ENCODE measurements around the gene CMC1.
"Not testable (repeated sequence)": the region's sequence is repeated elsewhere in the genome, so short reads cannot be mapped to it uniquely, and the experiment has no call there.

The CMC1 gene

DNA sequence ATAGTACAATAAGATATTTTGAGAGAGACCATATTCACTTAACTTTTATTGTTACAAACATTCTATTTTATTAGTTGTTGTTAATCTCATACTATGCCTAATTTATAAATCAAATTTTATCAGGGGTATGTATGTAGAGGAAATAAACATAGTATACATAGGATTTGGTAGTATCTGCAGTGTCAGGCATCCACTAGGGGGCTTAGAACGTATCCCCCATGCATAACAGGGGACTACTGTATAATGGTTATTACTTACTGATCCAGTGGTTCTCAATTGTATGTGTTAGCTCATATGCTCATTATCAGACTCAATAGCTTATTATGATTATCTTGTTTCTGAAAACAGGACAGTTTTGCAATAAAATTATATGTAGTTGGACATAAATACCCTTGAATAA, 27.6 kb downstream of the CMC1 start:
- Mint-ChIP-seq H3K27ac (no peak overlapping the region), H3K4me3 (no peak overlapping the region), H3K27me3 (no peaks in the 10 kb centered on the region), H3K9me3 (peaks cover 15% of the 10 kb centered on the region), H3K36me3 (ENCODE audit: low read depth) (peaks cover 79% of the 10 kb centered on the region), H3K4me1 (ENCODE audit: low read depth) (peaks cover 9% of the 10 kb centered on the region)

- not testable (repeated sequence) for H3K4me3 Mint-ChIP-seq; H3K4me1 Mint-ChIP-seq (ENCODE audit: low read depth); H3K27ac Mint-ChIP-seq; H3K27me3 Mint-ChIP-seq
- Mint-ChIP-seq H3K36me3 (ENCODE audit: low read depth) (peaks cover 79% of the 10 kb centered on the region), H3K9me3 (peaks cover 15% of the 10 kb centered on the region)
Measured at GRCh38 chr3:28269884-28270283, 28.5 kb downstream of the CMC1 start.

DNA sequence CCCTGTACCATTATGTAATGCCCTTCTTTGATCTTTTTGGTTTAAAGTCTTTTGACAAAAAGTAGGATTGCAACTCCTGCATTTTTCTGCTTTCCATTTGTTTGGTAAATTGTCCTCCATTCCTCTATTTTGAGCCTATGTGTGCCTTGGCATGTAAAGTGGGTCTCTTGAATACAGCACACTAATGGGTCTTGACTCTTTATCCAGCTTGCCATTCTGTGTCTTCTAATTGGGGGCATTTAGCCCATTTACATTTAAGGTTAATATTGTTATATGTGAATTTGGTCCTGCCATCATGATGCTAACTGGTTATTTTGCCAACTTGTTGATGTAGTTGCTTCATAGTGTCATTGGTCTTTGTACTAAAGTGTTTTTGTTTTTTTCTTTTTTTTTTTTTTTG, 32.4 kb downstream of the CMC1 start:
- Mint-ChIP-seq H3K27ac (no peak overlapping the region), H3K36me3 (ENCODE audit: low read depth) (peaks cover 73% of the 10 kb centered on the region), H3K4me3 (no peak overlapping the region), H3K27me3 (no peaks in the 10 kb centered on the region), H3K4me1 (ENCODE audit: low read depth) (peaks cover 15% of the 10 kb centered on the region), H3K9me3 (peaks cover 15% of the 10 kb centered on the region)

- Mint-ChIP-seq H3K27me3 (no peaks in the 10 kb centered on the region), H3K4me3 (no peak overlapping the region), H3K4me1 (ENCODE audit: low read depth) (peaks cover 6% of the 10 kb centered on the region), H3K9me3 (peaks cover under 1% of the 10 kb centered on the region), H3K36me3 (ENCODE audit: low read depth) (peaks cover 25% of the 10 kb centered on the region), H3K27ac (no peak overlapping the region)
Measured at GRCh38 chr3:28278918-28279317, 37.5 kb downstream of the CMC1 start.

DNA sequence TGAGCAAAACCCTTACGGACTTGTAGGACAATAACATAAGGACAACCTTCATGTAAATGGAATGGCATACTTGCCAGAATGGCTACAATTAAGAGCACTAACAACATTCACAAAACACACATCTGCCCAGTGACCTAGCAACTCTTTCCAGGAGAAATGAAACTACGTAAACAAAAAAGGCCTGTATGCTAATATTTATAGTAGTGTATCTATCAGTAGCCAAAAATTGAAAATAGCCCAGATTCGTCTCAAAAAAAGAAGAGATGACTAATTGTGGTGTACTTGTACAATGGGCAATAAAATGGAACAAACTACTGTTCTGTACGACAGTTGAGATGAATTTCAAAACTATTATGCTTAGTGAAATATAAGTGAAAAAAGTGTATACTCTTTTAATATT, 38.4 kb downstream of the CMC1 start:
- Mint-ChIP-seq H3K4me3 (no peak overlapping the region), H3K4me1 (ENCODE audit: low read depth) (peaks cover 6% of the 10 kb centered on the region), H3K27me3 (no peaks in the 10 kb centered on the region)

DNA sequence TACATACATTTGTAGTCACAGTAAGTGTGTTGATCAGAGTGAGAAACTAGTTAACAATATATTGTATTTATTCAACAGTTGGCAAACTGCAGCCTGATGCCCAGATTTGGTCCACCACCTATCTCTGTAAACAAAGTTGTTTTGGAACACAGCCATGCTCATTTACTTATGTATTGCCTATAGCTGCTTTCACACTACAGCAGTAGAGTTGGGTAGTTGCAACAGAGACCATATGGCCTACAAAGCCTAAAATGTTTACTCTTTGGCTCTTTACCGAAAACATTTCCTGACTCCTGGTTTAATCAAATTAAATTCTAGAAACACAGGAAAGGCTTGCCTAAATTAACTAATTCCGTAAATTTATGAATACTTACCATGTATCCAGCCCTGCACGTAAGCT, 39.4 kb downstream of the CMC1 start:
- Mint-ChIP-seq H3K27me3 (no peaks in the 10 kb centered on the region), H3K27ac (no peak overlapping the region), H3K9me3 (no peaks in the 10 kb centered on the region), H3K4me1 (ENCODE audit: low read depth) (peaks cover 6% of the 10 kb centered on the region), H3K36me3 (ENCODE audit: low read depth) (peaks cover 10% of the 10 kb centered on the region), H3K4me3 (no peak overlapping the region)

More for the DNA sequence above, 38.4 kb downstream of the CMC1 start:
- peaks cover 17% of the 10 kb centered on the region for H3K36me3 Mint-ChIP-seq (ENCODE audit: low read depth)
- no peaks in the 10 kb centered on the region for H3K9me3 Mint-ChIP-seq
- H3K27ac Mint-ChIP-seq: no peak overlapping the region

DNA sequence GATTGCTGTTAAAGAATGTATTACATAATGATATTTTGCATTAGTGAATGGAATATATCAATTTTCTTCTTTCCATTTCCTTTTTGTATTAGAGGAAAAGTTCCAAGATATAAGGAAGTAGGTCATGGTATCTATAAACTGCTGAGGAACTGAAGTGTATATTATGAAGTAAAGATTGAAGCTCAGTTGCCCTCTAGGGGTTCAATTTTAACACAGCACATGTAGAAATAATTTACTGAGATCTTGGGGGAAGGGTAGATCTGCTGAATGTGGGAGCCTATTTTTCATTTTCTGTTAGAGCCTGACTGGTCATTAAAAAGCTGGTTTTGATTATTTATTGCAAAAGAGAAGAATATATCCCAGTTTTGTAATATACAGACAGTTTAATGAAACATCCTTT, 45.2 kb downstream of the CMC1 start:
- Mint-ChIP-seq H3K36me3 (ENCODE audit: low read depth) (peaks cover 10% of the 10 kb centered on the region), H3K27ac (no peak overlapping the region), H3K4me1 (ENCODE audit: low read depth) (peaks cover 19% of the 10 kb centered on the region), H3K4me3 (no peak overlapping the region), H3K9me3 (no peaks in the 10 kb centered on the region), H3K27me3 (no peaks in the 10 kb centered on the region)

DNA sequence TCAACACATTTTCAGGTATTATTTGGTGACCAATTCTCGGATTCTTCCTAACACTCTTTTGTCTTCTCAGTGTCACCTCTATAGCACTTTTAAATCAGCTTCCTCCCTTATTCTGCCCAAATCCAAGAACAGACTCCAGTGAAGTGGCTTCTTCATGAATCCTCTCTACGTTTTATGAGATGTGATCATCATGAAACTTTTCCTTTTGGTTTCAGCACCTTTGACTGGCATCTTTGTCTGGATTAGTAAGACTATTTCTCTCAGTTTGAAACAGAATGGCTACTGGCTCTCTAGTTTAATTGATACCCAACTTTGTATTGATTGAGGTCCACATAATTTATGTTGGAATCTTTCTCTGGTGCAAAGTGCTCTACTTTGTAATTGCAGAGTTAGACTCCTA, 45.6 kb downstream of the CMC1 start:
- Mint-ChIP-seq H3K4me1 (ENCODE audit: low read depth) (peaks cover 21% of the 10 kb centered on the region), H3K9me3 (no peaks in the 10 kb centered on the region), H3K27me3 (no peaks in the 10 kb centered on the region), H3K27ac (peak overlapping the region; percentile 18), H3K36me3 (ENCODE audit: low read depth) (peaks cover 13% of the 10 kb centered on the region), H3K4me3 (no peak overlapping the region)

DNA sequence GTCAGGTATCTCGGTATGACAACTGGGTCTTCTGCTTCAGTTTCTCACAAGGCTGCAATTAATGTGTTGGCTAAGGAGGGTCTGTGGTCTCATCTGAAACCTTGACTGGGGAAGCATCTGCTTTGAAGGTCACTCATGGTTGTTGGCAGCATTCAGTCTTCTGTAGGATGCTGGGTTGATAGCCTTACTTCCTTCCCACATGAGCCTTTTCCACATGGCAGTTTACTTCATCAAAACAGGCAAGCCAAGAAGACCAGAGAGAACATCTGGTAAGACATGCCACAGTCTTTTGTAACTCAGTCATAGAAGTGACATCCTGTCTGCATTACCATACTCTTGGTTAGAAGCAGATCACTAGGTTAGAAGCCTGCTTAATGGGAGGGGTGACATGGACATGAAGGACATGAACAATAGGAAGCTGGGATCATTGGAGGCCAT, 49.5 kb downstream of the CMC1 start:
- Mint-ChIP-seq H3K27me3 (no peaks in the 10 kb centered on the region), H3K4me1 (ENCODE audit: low read depth) (peaks cover 34% of the 10 kb centered on the region), H3K9me3 (no peaks in the 10 kb centered on the region), H3K4me3 (no peak overlapping the region), H3K27ac (no peak overlapping the region), H3K36me3 (ENCODE audit: low read depth) (peaks cover 20% of the 10 kb centered on the region)

- H3K27ac Mint-ChIP-seq: no peak overlapping the region
- H3K4me1 Mint-ChIP-seq (ENCODE audit: low read depth): peaks cover 32% of the 10 kb centered on the region
- peak overlapping the region; percentile 45 for H3K4me3 Mint-ChIP-seq
- H3K9me3 Mint-ChIP-seq: no peaks in the 10 kb centered on the region
- peaks cover 20% of the 10 kb centered on the region for H3K36me3 Mint-ChIP-seq (ENCODE audit: low read depth)
- H3K27me3 Mint-ChIP-seq: no peaks in the 10 kb centered on the region
Measured at GRCh38 chr3:28291577-28291976, 50.2 kb downstream of the CMC1 start.

GRCh38 chr3:28292622-28293021, 51.2 kb downstream of the CMC1 start:
- Mint-ChIP-seq H3K4me1 (ENCODE audit: low read depth) (peaks cover 32% of the 10 kb centered on the region), H3K27me3 (no peaks in the 10 kb centered on the region), H3K36me3 (ENCODE audit: low read depth) (peaks cover 24% of the 10 kb centered on the region), H3K9me3 (no peaks in the 10 kb centered on the region), H3K27ac (no peak overlapping the region), H3K4me3 (peak overlapping the region; percentile 68)

DNA sequence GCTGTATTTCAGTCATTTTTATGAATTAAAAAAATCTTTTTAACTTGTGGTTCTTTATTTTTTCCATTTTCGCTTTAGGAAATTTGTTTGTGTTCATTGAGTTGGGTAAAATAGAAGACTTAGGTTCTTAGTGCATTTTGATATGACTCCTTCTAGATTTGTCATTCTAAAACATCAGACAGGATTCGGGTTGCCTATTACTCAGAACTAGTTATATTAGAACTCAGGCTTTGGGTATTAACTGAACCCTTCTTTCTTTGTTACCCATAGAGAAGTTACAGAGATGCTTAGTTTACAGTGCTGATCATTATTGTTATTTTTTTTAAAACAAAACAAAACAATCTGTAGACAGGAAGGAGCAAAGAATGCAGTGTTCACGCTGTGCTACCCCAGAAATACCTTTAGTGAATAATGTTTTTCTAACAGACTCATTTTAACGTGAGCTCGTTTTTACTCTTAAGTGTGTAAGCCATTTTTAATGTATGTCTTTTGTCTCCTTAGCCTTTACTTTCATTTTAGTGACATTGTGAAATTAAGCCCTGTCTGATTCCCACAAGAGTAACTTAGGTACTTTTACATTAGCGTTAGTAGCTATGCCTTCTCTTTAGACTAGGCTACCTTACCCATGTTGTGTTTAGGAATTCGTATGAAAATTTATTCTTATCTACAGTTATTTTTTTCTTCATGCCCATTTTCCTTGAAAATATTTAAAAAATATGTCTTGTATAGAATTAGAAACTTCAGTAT, 53.4 kb downstream of the CMC1 start:
- Mint-ChIP-seq H3K4me3 (peak overlapping the region; percentile 5), H3K36me3 (ENCODE audit: low read depth) (peaks cover 24% of the 10 kb centered on the region), H3K4me1 (ENCODE audit: low read depth) (peaks cover 32% of the 10 kb centered on the region), H3K27me3 (no peaks in the 10 kb centered on the region), H3K9me3 (no peaks in the 10 kb centered on the region), H3K27ac (no peak overlapping the region)

DNA sequence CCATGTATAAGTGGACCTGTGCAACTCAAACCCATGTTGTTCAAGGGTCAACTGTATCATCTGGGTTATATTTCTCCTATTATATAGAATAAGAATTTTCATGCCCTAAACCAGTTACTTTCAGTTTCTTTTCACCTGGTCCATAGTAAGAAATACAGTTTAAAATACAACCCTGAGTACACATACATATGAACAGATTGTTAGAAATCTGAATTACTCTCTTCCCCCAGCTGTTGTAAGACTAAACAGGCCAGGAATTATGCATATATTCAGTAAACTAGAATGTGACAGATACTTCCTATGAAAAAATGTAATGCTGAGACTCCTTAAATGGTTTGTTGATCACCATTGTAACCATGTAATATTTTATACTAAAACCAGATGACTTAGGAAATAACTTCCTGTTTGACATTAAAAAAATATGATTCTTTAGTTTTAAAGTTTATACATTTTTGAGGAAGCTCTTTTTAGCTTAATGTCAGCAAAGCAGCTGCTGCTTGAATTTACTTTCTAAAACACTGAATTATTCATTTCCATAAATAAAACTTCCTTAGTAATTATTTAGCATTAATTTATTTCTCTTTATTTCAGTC, 54.6 kb downstream of the CMC1 start:
- Mint-ChIP-seq H3K27me3 (no peaks in the 10 kb centered on the region), H3K4me3 (peak overlapping the region; percentile 5), H3K4me1 (ENCODE audit: low read depth) (peaks cover 26% of the 10 kb centered on the region), H3K27ac (no peak overlapping the region), H3K9me3 (no peaks in the 10 kb centered on the region), H3K36me3 (ENCODE audit: low read depth) (peaks cover 19% of the 10 kb centered on the region)

DNA sequence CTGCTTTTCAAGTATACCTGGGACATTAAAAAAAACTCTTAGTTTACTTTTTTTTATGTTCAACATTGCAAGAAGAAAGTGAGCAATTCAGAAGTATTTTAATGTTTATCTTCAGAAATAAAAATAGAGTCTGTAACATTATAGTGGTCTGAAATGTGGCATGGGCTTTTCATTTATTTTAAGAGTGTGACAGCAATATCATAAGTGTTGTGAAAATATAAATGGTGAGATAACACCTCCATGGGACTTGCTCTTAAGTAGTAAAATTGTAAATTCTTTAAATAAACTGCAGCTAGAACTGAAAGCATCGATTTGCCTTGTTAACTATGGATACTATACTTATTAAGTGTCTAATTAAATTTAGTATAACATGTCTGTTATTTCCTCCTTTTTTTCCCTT, 58.3 kb downstream of the CMC1 start:
- Mint-ChIP-seq H3K9me3 (no peaks in the 10 kb centered on the region), H3K27me3 (no peaks in the 10 kb centered on the region), H3K36me3 (ENCODE audit: low read depth) (peaks cover 7% of the 10 kb centered on the region), H3K27ac (no peak overlapping the region), H3K4me1 (ENCODE audit: low read depth) (peaks cover 14% of the 10 kb centered on the region), H3K4me3 (no peak overlapping the region)

- H3K9me3 Mint-ChIP-seq: no peaks in the 10 kb centered on the region
Measured at GRCh38 chr3:28300345-28300962, 59.0 kb downstream of the CMC1 start.

More at GRCh38 chr3:28300345-28300962, 59.0 kb downstream of the CMC1 start:
- Mint-ChIP-seq H3K27me3 (no peaks in the 10 kb centered on the region), H3K4me1 (ENCODE audit: low read depth) (peaks cover 12% of the 10 kb centered on the region), H3K36me3 (ENCODE audit: low read depth) (peaks cover 7% of the 10 kb centered on the region), H3K27ac (no peak overlapping the region), H3K4me3 (no peak overlapping the region)
